CD14-positive monocyte (primary cell): ENCODE results near the gene C18orf63. TPM values are rescaled to one million over a fixed set of nuclear protein-coding genes. Genes with fewer than 3 reads are reported as not detected.

Source experiments
- DNase-seq, 3 donors: peaks; one replicate each; pipeline ENCODE4 v3.0.0-alpha.2; 2011 to 2022
- H2AFZ ChIP-seq: 2 replicates; pipeline ENCODE4 v1.6.0; 2012; ENCODE audit warnings: mild to moderate bottlenecking, low read depth, low read length, inconsistent platforms; ENCODE audit not compliant: insufficient read depth, poor library complexity, severe bottlenecking
- H3K27ac ChIP-seq, 2 donors: 1 replicate in 1 of 2; 2 replicates in 1 of 2; pipeline ENCODE4 v1.5.1; 2012 to 2013; ENCODE audit warnings: low read length in 2 of 2, control low read depth in 1 of 2, inconsistent platforms in 1 of 2, low read depth in 1 of 2, mild to moderate bottlenecking in 1 of 2
- H3K27me3 ChIP-seq, 2 donors: one replicate each; pipeline versions ENCODE4 v1.6.0 to v1.6.1; 2011 to 2013; ENCODE audit warnings: low read length in 2 of 2; ENCODE audit not compliant: control insufficient read depth in 2 of 2, insufficient read depth in 2 of 2
- H3K36me3 ChIP-seq, 2 donors: replicated peaks in 1 of 2; 1 replicate in 1 of 2; 2 replicates in 1 of 2; pipeline versions ENCODE4 v1.5.1 to v1.6.1; 2012 to 2013; ENCODE audit warnings: low read length in 2 of 2, control low read depth in 1 of 2, inconsistent platforms in 1 of 2, mild to moderate bottlenecking in 1 of 2; ENCODE audit not compliant: insufficient read depth in 2 of 2, control insufficient read depth in 1 of 2
- H3K4me1 ChIP-seq, 2 donors: 1 replicate in 1 of 2; 2 replicates in 1 of 2; pipeline versions ENCODE4 v1.5.1 to v1.6.1; 2012 to 2013; ENCODE audit warnings: low read length in 2 of 2, control low read depth in 1 of 2, inconsistent platforms in 1 of 2, mild to moderate bottlenecking in 1 of 2, moderate library complexity in 1 of 2; ENCODE audit not compliant: insufficient read depth in 2 of 2, control insufficient read depth in 1 of 2
- H3K4me2 ChIP-seq: replicated peaks from 2 replicates; pipeline ENCODE3; 2012; ENCODE audit warnings: low read length, moderate library complexity, mild to moderate bottlenecking; ENCODE audit not compliant: poor library complexity, severe bottlenecking; ENCODE audit errors: extremely low read depth
- H3K4me3 ChIP-seq, 3 experiments: fragments of 200-600 bp in 1 of 3; sonication (generic) in 1 of 3; replicated peaks in 1 of 3; 1 replicate in 2 of 3; 2 replicates in 1 of 3; pipeline ENCODE4 v1.5.1; 2011 to 2013; ENCODE audit warnings: low read length in 3 of 3, mild to moderate bottlenecking in 3 of 3, control low read depth in 2 of 3, low read depth in 2 of 3, inconsistent platforms in 1 of 3, moderate library complexity in 1 of 3
- H3K79me2 ChIP-seq: 2 replicates; pipeline ENCODE4 v1.6.0; 2012; ENCODE audit warnings: mild to moderate bottlenecking, control low read depth, inconsistent platforms, low read length, moderate library complexity; ENCODE audit not compliant: insufficient read depth
- H3K9ac ChIP-seq: 2 replicates; pipeline ENCODE4 v1.6.0; 2017; ENCODE audit warnings: low read length, mild to moderate bottlenecking; ENCODE audit not compliant: insufficient read depth, poor library complexity, severe bottlenecking
- H3K9me3 ChIP-seq, 2 donors: replicated peaks in 1 of 2; 1 replicate in 1 of 2; 2 replicates in 1 of 2; pipeline versions ENCODE4 v1.5.1 to v1.6.1; 2012 to 2013; ENCODE audit warnings: low read length in 2 of 2, control low read depth in 1 of 2; ENCODE audit not compliant: control insufficient read depth in 1 of 2, insufficient read depth in 1 of 2
- H4K20me1 ChIP-seq: 2 replicates; pipeline ENCODE4 v1.6.0; 2012; ENCODE audit warnings: mild to moderate bottlenecking, low read length, control low read depth, moderate library complexity; ENCODE audit not compliant: insufficient read depth
- H3K27ac Mint-ChIP-seq, 7 donors: one replicate each; pipeline ENCODE4 v1.8.0; 2020; ENCODE audit warnings: mild to moderate bottlenecking in 7 of 7, mixed read lengths in 7 of 7, moderate library complexity in 6 of 7, inconsistent platforms in 2 of 7
- H3K27me3 Mint-ChIP-seq, 3 donors: one replicate each; pipeline ENCODE4 v1.8.0; 2021 to 2022; ENCODE audit warnings: low read depth in 3 of 3, mild to moderate bottlenecking in 3 of 3, mixed read lengths in 3 of 3, moderate library complexity in 3 of 3, inconsistent platforms in 1 of 3
- H3K36me3 Mint-ChIP-seq, 2 donors: one replicate each; pipeline ENCODE4 v1.8.0; 2020; ENCODE audit warnings: mixed read lengths in 2 of 2, inconsistent platforms in 1 of 2, mild to moderate bottlenecking in 1 of 2
- H3K4me1 Mint-ChIP-seq: one replicate; pipeline ENCODE4 v1.8.0; 2020; ENCODE audit warnings: mild to moderate bottlenecking, mixed read lengths
- H3K4me3 Mint-ChIP-seq, 2 donors: one replicate each; pipeline ENCODE4 v1.8.0; 2020; ENCODE audit warnings: mild to moderate bottlenecking in 2 of 2, mixed read lengths in 2 of 2, moderate library complexity in 1 of 2
- H3K9me3 Mint-ChIP-seq, 7 donors: one replicate each; pipeline ENCODE4 v1.8.0; 2020 to 2022; ENCODE audit warnings: mixed read lengths in 7 of 7, mild to moderate bottlenecking in 6 of 7, moderate library complexity in 6 of 7, inconsistent platforms in 2 of 7
- WGBS: methylation state at CpG from one replicate; pipeline ENCODE4 v1.1.5; 2013; ENCODE audit warnings: missing lambda C conversion rate; ENCODE audit not compliant: insufficient coverage; 5-methylcytosine and 5-hydroxymethylcytosine counted together
- intact Hi-C, 2 donors: fragments of 100-400 bp; cut with micrococcal nuclease; formaldehyde crosslinking; loops; one replicate each; pipeline versions ENCODE4 v1.15.0 to v1.15.1; 2023
- polyA plus RNA-seq, 3 donors: library from polyadenylated mRNA; depleted of rRNA in 1 of 3; unstranded in 2 of 3; stranded (reverse) in 1 of 3; fragments of 300-500 nt in 2 of 3; fragments of >200 nt in 1 of 3; fragmentation: Illumina TruSeq in 2 of 3; gene quantifications; 1 replicate in 2 of 3; 2 replicates in 1 of 3; pipeline ENCODE4 v1.2.3, GENCODE V29; 2012 to 2021
- TF ChIP-seq, protein P1 (sequence below): fragments of 200-600 bp; IDR thresholded peaks from one replicate; pipeline ENCODE4 v1.8.0; 2022; ENCODE audit warnings: antibody characterized with exemption, mild to moderate bottlenecking

The C18orf63 gene
- polyA plus RNA-seq, 3 donors: not detected

DNA sequence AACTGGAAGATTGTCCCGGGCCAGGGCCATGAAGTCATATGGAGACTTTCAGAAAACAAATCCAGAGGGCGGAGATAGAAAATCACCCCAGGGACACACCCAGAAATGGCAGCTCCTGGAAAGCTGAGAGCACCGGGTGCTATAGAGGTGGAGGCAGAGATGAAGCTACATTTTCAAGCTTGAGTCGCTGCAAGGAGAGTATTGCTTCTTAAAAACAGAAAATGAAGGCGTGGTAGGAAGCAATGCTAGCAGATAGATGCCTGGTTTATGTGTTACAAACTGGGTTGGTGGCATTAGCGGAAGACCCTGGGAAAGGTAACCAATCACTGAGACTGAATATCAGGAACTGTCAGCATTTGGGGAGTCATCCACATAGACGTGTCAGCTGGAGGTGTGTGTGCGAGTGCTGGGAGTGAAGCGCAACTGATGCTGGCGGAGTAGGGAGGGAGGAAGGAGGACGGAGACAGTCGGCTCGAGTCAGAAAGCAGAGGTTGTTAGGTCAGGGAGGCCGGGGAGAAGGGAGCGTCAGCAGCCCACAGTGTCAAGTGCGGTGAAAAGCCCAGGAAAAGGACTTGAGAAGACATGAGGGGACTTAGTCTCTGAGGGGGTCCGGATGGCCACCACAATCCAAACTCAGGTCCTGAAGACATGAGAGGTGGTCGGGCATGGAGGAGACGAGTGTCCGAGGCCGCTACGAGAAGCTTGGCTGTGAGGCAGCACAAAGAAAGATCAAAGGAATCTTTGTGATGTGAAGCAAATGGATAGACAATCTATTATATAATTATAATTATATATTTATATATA is 45.4 kb downstream of the C18orf63 start:
- Histone ChIP-seq H3K79me2 (no peaks in the 10 kb centered on the region), H3K36me3 (no peaks in the 10 kb centered on the region), H3K27ac (no peak overlapping the region), H3K9me3 (no peaks in the 10 kb centered on the region), H2AFZ (peak overlapping the region; percentile 6), H3K4me3 (no peak overlapping the region), H3K4me1 (peaks cover 3 to 11% of the 10 kb centered on the region in 2 donors), H4K20me1 (no peaks in the 10 kb centered on the region), H3K27me3 (no peaks in the 10 kb centered on the region), H3K4me2 (no peak overlapping the region), H3K9ac (no peak overlapping the region)
- Mint-ChIP-seq H3K4me3 (no peak overlapping the region), H3K4me1 (peaks cover 8% of the 10 kb centered on the region), H3K27ac (no peak overlapping the region), H3K27me3 (peaks cover 0 to 5% (median 2%) of the 10 kb centered on the region in 3 donors), H3K36me3 (no peaks in the 10 kb centered on the region), H3K9me3 (no peaks in the 10 kb centered on the region)
- WGBS: 98% methylated on average over 16 of the region's 22 CpGs
- TF ChIP-seq, protein P1, sequence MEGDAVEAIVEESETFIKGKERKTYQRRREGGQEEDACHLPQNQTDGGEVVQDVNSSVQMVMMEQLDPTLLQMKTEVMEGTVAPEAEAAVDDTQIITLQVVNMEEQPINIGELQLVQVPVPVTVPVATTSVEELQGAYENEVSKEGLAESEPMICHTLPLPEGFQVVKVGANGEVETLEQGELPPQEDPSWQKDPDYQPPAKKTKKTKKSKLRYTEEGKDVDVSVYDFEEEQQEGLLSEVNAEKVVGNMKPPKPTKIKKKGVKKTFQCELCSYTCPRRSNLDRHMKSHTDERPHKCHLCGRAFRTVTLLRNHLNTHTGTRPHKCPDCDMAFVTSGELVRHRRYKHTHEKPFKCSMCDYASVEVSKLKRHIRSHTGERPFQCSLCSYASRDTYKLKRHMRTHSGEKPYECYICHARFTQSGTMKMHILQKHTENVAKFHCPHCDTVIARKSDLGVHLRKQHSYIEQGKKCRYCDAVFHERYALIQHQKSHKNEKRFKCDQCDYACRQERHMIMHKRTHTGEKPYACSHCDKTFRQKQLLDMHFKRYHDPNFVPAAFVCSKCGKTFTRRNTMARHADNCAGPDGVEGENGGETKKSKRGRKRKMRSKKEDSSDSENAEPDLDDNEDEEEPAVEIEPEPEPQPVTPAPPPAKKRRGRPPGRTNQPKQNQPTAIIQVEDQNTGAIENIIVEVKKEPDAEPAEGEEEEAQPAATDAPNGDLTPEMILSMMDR: no peak
- DNase-seq: no peak
- intact Hi-C loops: no loop called here

DNA sequence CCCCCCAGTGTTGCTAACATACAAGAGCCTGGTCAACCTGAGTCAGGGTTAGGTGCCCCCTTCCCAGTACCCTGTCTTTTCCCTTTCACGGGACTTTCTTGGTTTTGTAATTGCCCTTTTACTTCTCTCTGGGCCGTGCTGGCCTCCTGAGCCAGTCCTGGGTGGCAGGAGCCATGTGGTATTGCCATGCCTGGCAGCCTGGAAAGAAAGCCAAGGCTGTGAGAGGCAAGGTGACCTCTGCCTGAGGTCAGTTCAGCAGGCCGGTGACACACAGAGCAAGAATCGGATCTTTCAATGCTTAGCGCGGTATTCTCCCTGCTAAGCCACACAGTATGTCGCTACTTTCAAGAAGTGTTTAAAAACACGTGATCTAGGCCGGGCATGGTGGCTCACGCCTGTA is 52.3 kb downstream of the C18orf63 start:
- Mint-ChIP-seq H3K27ac (no peak overlapping the region), H3K4me3 (no peak overlapping the region), H3K36me3 (no peaks in the 10 kb centered on the region), H3K4me1 (peaks cover 4% of the 10 kb centered on the region), H3K27me3 (peaks cover 1 to 9% (median 3%) of the 10 kb centered on the region in 3 donors), H3K9me3 (no peaks in the 10 kb centered on the region)
- Histone ChIP-seq H3K4me2 (no peak overlapping the region), H3K4me3 (no peak overlapping the region), H3K79me2 (no peaks in the 10 kb centered on the region), H3K9me3 (no peaks in the 10 kb centered on the region), H3K4me1 (no peaks in the 10 kb centered on the region), H3K36me3 (no peaks in the 10 kb centered on the region), H3K27ac (no peak overlapping the region), H4K20me1 (no peaks in the 10 kb centered on the region), H3K9ac (no peak overlapping the region), H2AFZ (no peak overlapping the region), H3K27me3 (peaks cover 0 to 4% of the 10 kb centered on the region in 2 donors)
- DNase-seq: no peak
- intact Hi-C loops: no loop called here
- TF ChIP-seq, protein P1: no peak
- 96% methylated on average over 9 of the region's 10 CpGs for WGBS
